ENCODE data around the gene R3HCC1L.

DNA sequence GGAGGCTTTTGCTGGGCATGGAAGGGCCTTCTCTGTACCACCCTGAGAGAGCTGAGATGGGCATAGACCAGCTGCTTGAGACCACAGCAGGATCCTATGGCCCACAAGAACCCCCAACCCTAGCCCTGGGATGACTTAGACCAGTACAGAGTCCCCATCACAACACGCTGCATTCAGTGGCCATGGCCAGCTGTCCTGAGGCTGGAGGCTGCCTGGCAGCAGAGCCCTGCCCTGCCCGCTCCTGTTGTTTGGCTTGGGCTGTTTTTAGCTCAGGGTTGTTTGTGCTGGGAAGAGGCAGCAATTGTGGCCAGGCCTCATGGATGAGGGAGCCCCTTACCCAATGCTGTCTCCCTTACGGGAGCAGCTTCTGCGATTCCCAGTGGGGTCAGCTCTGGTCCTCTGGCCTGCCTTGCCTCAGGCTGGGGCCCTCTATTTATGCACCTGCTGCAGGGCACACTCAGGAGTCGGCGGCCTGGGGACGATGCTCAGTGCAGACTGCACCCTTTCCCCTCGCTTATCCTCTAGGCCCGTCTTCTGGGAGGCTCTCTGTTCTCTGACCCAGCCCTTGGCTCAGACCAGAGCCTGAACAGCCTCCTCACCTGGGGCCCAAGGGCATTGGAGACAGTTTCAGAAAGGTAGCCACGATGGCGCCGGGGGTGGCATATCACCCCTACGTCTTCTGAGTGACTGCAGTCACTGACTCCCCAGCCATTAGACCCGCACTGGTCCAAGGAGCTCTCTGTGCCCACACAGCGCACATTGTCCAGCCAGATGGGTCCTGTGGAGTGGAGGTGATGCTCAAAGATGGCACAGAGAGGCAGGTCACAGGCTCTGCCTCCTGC is 127.2 kb downstream of the R3HCC1L start:
- TF ChIP-seq, protein P1, sequence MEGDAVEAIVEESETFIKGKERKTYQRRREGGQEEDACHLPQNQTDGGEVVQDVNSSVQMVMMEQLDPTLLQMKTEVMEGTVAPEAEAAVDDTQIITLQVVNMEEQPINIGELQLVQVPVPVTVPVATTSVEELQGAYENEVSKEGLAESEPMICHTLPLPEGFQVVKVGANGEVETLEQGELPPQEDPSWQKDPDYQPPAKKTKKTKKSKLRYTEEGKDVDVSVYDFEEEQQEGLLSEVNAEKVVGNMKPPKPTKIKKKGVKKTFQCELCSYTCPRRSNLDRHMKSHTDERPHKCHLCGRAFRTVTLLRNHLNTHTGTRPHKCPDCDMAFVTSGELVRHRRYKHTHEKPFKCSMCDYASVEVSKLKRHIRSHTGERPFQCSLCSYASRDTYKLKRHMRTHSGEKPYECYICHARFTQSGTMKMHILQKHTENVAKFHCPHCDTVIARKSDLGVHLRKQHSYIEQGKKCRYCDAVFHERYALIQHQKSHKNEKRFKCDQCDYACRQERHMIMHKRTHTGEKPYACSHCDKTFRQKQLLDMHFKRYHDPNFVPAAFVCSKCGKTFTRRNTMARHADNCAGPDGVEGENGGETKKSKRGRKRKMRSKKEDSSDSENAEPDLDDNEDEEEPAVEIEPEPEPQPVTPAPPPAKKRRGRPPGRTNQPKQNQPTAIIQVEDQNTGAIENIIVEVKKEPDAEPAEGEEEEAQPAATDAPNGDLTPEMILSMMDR (conservative IDR thresholded peaks at IDR 0.05; ENCODE audit: low read length), result no peak
- TF ChIP-seq EZH2phosphoT487 (IDR thresholded peaks at IDR 0.05; ENCODE audit: borderline replicate concordance), result no peak
